ENCODE measurements around the gene DHRS13. TPM values are rescaled to one million over a fixed set of nuclear protein-coding genes. Genes with fewer than 3 reads are reported as not detected.
"Not testable (repeated sequence)": the region's sequence is repeated elsewhere in the genome, so short reads cannot be mapped to it uniquely, and the experiment has no call there.

DHRS13 gene
- total RNA-seq, 2 experiments from 2014 or later = 28.4 to 29.2 TPM

DNA sequence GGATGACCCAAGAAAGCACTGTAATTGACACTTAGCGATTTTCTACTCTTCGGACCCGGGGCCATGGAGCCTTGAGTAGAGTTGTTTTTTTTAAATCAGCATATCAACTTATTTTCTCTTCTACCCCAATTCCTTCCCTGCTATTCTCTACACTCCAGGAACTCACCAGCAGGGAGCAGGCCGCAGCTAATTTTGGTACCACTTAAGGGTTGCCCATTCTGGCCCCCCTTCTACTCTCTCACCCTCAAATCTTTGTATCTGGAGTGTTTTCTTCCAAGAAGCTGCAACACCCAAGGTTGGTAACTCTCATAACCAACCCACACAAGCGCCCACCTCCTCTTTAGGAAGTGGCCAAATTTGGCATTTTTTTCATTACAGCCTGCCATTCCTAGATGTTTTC is 53.6 kb downstream of the DHRS13 start:
- Histone ChIP-seq H3K79me2 (ENCODE audit: insufficient read depth, low read depth, low read length) (no peaks in the 10 kb centered on the region), H3K4me2 (ENCODE audit: low read length) (no peak overlapping the region), H3K4me1 (ENCODE audit: insufficient read depth, low read length, poor library complexity, severe bottlenecking) (peaks cover 3% of the 10 kb centered on the region), H4K20me1 (ENCODE audit: insufficient read depth, low read length) (no peaks in the 10 kb centered on the region), H3K4me3 (ENCODE audit: low read depth, low read length, poor library complexity, severe bottlenecking) (no peak overlapping the region), H2AFZ (ENCODE audit: low read length) (no peak overlapping the region), H3K9me3 (ENCODE audit: low read length) (no peaks in the 10 kb centered on the region), H3K36me3 (ENCODE audit: insufficient read depth, low read length) (no peaks in the 10 kb centered on the region), H3K9me2 (ENCODE audit: insufficient read depth, low read length) (no peaks in the 10 kb centered on the region), H3K27ac (ENCODE audit: low read depth, low read length, poor library complexity, severe bottlenecking) (no peak overlapping the region)
- no TSS peak for BruUV-seq (replicated peaks)
- CTCF ChIA-PET (ENCODE audit: unreplicated experiment) = no interaction called here
- no peak for DNase-seq (ENCODE audit: low spot score)
- intact Hi-C loops (cut with micrococcal nuclease; ENCODE audit: unreplicated experiment) = no loop called here
- TF ChIP-seq, protein P1, sequence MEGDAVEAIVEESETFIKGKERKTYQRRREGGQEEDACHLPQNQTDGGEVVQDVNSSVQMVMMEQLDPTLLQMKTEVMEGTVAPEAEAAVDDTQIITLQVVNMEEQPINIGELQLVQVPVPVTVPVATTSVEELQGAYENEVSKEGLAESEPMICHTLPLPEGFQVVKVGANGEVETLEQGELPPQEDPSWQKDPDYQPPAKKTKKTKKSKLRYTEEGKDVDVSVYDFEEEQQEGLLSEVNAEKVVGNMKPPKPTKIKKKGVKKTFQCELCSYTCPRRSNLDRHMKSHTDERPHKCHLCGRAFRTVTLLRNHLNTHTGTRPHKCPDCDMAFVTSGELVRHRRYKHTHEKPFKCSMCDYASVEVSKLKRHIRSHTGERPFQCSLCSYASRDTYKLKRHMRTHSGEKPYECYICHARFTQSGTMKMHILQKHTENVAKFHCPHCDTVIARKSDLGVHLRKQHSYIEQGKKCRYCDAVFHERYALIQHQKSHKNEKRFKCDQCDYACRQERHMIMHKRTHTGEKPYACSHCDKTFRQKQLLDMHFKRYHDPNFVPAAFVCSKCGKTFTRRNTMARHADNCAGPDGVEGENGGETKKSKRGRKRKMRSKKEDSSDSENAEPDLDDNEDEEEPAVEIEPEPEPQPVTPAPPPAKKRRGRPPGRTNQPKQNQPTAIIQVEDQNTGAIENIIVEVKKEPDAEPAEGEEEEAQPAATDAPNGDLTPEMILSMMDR (conservative IDR thresholded peaks at IDR 0.05; ENCODE audit: low read length) = no peak
- no peak for TF ChIP-seq EZH2phosphoT487 (IDR thresholded peaks at IDR 0.05; ENCODE audit: borderline replicate concordance, low read depth, low read length)
- POLR2A ChIA-PET = interaction anchor here (0.6 kb wide), 1 partner anchor 49 kb away, joined by 3 read pairs; no protein-coding TSS in a partner anchor

DNA sequence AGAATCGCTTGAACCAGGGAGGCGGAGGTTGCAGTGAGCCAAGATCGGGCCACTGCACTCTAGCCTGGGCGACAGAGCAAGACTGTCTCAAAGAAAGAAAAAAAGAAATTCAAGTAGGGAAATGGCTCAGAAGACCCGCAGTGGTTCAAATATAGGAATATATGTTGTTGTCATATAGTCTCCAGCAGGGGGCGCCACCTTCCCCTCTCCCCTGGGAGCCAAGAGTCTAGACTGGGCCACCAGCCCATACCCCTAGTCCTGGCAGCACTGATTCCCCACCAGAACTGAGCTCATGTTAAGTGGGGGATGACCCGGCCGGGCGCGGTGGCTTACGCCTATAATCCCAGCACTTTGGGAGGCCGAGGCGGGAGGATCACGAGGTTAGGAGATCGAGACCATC is 54.2 kb downstream of the DHRS13 start:
- peak; percentile 54 for DNase-seq (ENCODE audit: low spot score)
- H2AFZ ChIP-seq (ENCODE audit: low read length); H3K79me2 ChIP-seq (ENCODE audit: insufficient read depth, low read depth, low read length); H3K9me2 ChIP-seq (ENCODE audit: insufficient read depth, low read length); CTCF ChIA-PET (ENCODE audit: unreplicated experiment); H3K36me3 ChIP-seq (ENCODE audit: insufficient read depth, low read length); BruUV-seq (replicated peaks); H3K27ac ChIP-seq (ENCODE audit: low read depth, low read length, poor library complexity, severe bottlenecking); intact Hi-C loops (cut with micrococcal nuclease; ENCODE audit: unreplicated experiment); H3K4me1 ChIP-seq (ENCODE audit: insufficient read depth, low read length, poor library complexity, severe bottlenecking); H3K4me2 ChIP-seq (ENCODE audit: low read length); H3K9me3 ChIP-seq (ENCODE audit: low read length); H3K4me3 ChIP-seq (ENCODE audit: low read depth, low read length, poor library complexity, severe bottlenecking); H4K20me1 ChIP-seq (ENCODE audit: insufficient read depth, low read length): not testable (repeated sequence)
- POLR2A ChIA-PET = interaction anchor here (0.6 kb wide), 1 partner anchor 50 kb away, joined by 3 read pairs; no protein-coding TSS in a partner anchor
- TF ChIP-seq, protein P1 (conservative IDR thresholded peaks at IDR 0.05; ENCODE audit: low read length) = peak; percentile 71

Small RNAs within 50 kb of the gene (microRNA-seq; reads per million reads assigned to microRNA genes)
- gene MIR451B (ENCODE audit: borderline replicate concordance) = not detected

Other genes starting within 250 kb of the DHRS13 start
- gene SDF2, start 241.2 kb downstream of the DHRS13 start, total RNA-seq (2014; rRNA removed; shearing (Covaris generic)) = 31.2 and 31.8 TPM in 2 replicates
- gene SDF2, start 241.2 kb downstream of the DHRS13 start, total RNA-seq (2022) = 32.9 and 38.6 TPM in 2 replicates
- 32.1 and 33.7 TPM in 2 replicates for gene SUPT6H, start 240.9 kb downstream of the DHRS13 start, total RNA-seq (2014; rRNA removed; shearing (Covaris generic))
- 70.4 and 76.5 TPM in 2 replicates for gene SUPT6H, start 240.9 kb downstream of the DHRS13 start, total RNA-seq (2022)
- gene PROCA1, start 191.2 kb downstream of the DHRS13 start, total RNA-seq (2014; rRNA removed; shearing (Covaris generic)) = 4.5 and 11.3 TPM in 2 replicates
- gene PROCA1, start 191.2 kb downstream of the DHRS13 start, total RNA-seq (2022) = 4.6 and 5.9 TPM in 2 replicates
- gene RAB34, start 185.2 kb downstream of the DHRS13 start, total RNA-seq (2014; rRNA removed; shearing (Covaris generic)) = 0.22 TPM in 1 of 2 replicates, not detected in the other
- 0.46 and 0.99 TPM in 2 replicates for gene RAB34, start 185.2 kb downstream of the DHRS13 start, total RNA-seq (2022)
- 930 and 1,152 TPM in 2 replicates for gene RPL23A, start 183.1 kb downstream of the DHRS13 start, total RNA-seq (2014; rRNA removed; shearing (Covaris generic))
- 2,557 and 2,633 TPM in 2 replicates for gene RPL23A, start 183.1 kb downstream of the DHRS13 start, total RNA-seq (2022)
- gene TLCD1, start 176.8 kb downstream of the DHRS13 start, total RNA-seq (2014; rRNA removed; shearing (Covaris generic)) = 0.28 and 1.6 TPM in 2 replicates
- gene TLCD1, start 176.8 kb downstream of the DHRS13 start, total RNA-seq (2022) = 2.5 and 3.4 TPM in 2 replicates
- 12.2 and 17.0 TPM in 2 replicates for gene NEK8, start 174.3 kb downstream of the DHRS13 start, total RNA-seq (2014; rRNA removed; shearing (Covaris generic))
- 14.0 and 15.1 TPM in 2 replicates for gene NEK8, start 174.3 kb downstream of the DHRS13 start, total RNA-seq (2022)
- gene TRAF4, start 159.1 kb downstream of the DHRS13 start, total RNA-seq (2014; rRNA removed; shearing (Covaris generic)) = 73.6 and 105 TPM in 2 replicates
- gene TRAF4, start 159.1 kb downstream of the DHRS13 start, total RNA-seq (2022) = 116 and 123 TPM in 2 replicates
- gene FAM222B, start 60.3 kb downstream of the DHRS13 start, total RNA-seq (2014; rRNA removed; shearing (Covaris generic)) = 4.0 and 4.6 TPM in 2 replicates
- 15.2 and 19.7 TPM in 2 replicates for gene FAM222B, start 60.3 kb downstream of the DHRS13 start, total RNA-seq (2022)
- 25.0 and 30.8 TPM in 2 replicates for gene ERAL1, start 48.1 kb downstream of the DHRS13 start, total RNA-seq (2014; rRNA removed; shearing (Covaris generic))
- gene ERAL1, start 48.1 kb downstream of the DHRS13 start, total RNA-seq (2022) = 58.0 and 62.1 TPM in 2 replicates
- gene FLOT2, start 5.3 kb downstream of the DHRS13 start, total RNA-seq (2014; rRNA removed; shearing (Covaris generic)) = 43.5 and 46.5 TPM in 2 replicates
- 110 and 122 TPM in 2 replicates for gene FLOT2, start 5.3 kb downstream of the DHRS13 start, total RNA-seq (2022)
- 40.6 and 43.2 TPM in 2 replicates for gene PHF12, start 48.4 kb upstream of the DHRS13 start, total RNA-seq (2014; rRNA removed; shearing (Covaris generic))
- 62.5 and 66.7 TPM in 2 replicates for gene PHF12, start 48.4 kb upstream of the DHRS13 start, total RNA-seq (2022)
- not detected in 2 replicates for gene SEZ6, start 103.0 kb upstream of the DHRS13 start, total RNA-seq (2014; rRNA removed; shearing (Covaris generic))
- gene SEZ6, start 103.0 kb upstream of the DHRS13 start, total RNA-seq (2022) = 0.53 TPM in 1 of 2 replicates, not detected in the other
- 1.3 and 3.8 TPM in 2 replicates for gene PIPOX, start 140.1 kb upstream of the DHRS13 start, total RNA-seq (2014; rRNA removed; shearing (Covaris generic))
- 4.0 and 4.1 TPM in 2 replicates for gene PIPOX, start 140.1 kb upstream of the DHRS13 start, total RNA-seq (2022)